WI38 (cell line): ENCODE results near the gene IKZF3.
"Not testable (repeated sequence)": the region's sequence is repeated elsewhere in the genome, so short reads cannot be mapped to it uniquely, and the experiment has no call there.

ENCODE experiments used
- H3K4me3 ChIP-seq: 2 replicates; pipeline ENCODE4 v1.5.1; 2011; ENCODE audit warnings: low read depth, mild to moderate bottlenecking, control low read depth, low read length
- TF ChIP-seq, protein P1 (sequence below): IDR thresholded peaks from 2 replicates; pipeline ENCODE4 v1.5.1; 2012; ENCODE audit warnings: low read depth, mild to moderate bottlenecking, control low read depth, low read length

IKZF3 gene

DNA sequence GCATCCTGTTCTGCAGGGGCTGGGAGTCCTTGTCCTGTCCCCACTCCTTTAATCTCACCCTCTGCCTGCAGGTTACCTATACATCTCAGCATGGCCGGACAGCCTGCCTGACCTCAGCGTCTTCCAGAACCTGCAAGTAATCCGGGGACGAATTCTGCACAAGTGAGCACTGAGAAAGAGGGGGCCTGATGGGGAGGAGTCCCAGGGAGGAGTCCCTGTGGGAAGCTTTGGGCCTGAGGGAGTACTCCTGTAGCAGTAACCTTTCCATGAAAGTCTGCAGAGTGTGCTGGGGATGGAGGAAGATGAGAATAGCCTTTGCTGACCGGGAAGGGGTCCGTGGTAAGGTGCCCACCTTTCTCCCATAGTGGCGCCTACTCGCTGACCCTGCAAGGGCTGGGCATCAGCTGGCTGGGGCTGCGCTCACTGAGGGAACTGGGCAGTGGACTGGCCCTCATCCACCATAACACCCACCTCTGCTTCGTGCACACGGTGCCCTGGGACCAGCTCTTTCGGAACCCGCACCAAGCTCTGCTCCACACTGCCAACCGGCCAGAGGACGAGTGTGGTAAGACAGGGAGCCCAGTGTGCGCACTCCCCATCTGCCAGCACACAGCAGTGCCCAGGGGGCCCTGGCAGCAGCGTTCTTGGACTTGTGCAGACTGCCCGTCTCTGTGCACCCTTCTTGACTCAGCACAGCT lies 148.6 kb downstream of the IKZF3 start:
- TF ChIP-seq, protein P1, sequence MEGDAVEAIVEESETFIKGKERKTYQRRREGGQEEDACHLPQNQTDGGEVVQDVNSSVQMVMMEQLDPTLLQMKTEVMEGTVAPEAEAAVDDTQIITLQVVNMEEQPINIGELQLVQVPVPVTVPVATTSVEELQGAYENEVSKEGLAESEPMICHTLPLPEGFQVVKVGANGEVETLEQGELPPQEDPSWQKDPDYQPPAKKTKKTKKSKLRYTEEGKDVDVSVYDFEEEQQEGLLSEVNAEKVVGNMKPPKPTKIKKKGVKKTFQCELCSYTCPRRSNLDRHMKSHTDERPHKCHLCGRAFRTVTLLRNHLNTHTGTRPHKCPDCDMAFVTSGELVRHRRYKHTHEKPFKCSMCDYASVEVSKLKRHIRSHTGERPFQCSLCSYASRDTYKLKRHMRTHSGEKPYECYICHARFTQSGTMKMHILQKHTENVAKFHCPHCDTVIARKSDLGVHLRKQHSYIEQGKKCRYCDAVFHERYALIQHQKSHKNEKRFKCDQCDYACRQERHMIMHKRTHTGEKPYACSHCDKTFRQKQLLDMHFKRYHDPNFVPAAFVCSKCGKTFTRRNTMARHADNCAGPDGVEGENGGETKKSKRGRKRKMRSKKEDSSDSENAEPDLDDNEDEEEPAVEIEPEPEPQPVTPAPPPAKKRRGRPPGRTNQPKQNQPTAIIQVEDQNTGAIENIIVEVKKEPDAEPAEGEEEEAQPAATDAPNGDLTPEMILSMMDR = no peak
- H3K4me3 ChIP-seq = no peak overlapping the region

DNA sequence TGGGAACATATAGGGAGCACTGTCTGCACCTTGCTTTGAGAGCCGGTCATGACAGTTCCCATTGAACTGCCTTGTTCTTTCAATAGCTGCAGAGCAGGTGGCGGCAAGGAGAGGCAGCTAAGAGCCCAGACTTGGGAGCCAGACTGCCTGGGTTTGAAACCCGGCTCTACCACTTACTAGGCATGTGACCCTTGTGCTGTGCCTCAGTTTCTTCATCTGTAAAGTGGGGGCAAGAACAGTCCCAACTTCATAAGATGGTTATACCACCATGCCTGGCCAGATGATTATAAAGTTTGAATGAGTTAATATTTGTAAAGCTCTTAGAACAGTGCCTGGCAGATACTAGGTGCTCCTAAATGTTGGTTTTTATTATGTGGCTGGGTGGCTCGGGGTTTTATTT lies 149.9 kb downstream of the IKZF3 start:
- no peak overlapping the region for H3K4me3 ChIP-seq
- TF ChIP-seq, protein P1 = no peak

DNA sequence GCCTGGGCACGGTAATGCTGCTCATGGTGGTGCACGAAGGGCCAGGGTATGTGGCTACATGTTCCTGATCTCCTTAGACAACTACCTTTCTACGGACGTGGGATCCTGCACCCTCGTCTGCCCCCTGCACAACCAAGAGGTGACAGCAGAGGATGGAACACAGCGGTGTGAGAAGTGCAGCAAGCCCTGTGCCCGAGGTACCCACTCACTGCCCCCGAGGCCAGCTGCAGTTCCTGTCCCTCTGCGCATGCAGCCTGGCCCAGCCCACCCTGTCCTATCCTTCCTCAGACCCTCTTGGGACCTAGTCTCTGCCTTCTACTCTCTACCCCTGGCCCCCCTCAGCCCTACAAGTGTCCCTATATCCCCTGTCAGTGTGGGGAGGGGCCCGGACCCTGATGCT lies 152.3 kb downstream of the IKZF3 start:
- TF ChIP-seq, protein P1 = no peak
- H3K4me3 ChIP-seq = no peak overlapping the region

DNA sequence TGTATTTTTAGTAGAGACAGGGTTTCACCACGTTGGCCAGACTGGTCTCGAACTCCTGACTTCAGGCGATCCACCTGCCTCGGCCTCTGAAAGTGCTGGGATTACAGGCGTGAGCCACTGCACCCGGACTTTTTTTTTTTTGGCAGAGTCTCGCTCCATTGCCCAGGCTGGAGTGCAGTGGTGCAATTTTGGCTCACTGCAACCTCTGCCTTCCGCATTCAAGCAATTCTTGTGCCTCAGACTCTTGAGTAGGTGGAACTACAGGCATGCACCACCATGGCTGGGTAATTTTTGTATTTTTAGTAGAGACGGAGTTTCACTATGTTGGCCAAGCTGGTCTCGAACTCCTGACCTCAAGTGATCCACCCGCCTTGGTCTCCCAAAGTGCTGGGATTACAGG lies 153.0 kb downstream of the IKZF3 start:
- not testable (repeated sequence) for H3K4me3 ChIP-seq

DNA sequence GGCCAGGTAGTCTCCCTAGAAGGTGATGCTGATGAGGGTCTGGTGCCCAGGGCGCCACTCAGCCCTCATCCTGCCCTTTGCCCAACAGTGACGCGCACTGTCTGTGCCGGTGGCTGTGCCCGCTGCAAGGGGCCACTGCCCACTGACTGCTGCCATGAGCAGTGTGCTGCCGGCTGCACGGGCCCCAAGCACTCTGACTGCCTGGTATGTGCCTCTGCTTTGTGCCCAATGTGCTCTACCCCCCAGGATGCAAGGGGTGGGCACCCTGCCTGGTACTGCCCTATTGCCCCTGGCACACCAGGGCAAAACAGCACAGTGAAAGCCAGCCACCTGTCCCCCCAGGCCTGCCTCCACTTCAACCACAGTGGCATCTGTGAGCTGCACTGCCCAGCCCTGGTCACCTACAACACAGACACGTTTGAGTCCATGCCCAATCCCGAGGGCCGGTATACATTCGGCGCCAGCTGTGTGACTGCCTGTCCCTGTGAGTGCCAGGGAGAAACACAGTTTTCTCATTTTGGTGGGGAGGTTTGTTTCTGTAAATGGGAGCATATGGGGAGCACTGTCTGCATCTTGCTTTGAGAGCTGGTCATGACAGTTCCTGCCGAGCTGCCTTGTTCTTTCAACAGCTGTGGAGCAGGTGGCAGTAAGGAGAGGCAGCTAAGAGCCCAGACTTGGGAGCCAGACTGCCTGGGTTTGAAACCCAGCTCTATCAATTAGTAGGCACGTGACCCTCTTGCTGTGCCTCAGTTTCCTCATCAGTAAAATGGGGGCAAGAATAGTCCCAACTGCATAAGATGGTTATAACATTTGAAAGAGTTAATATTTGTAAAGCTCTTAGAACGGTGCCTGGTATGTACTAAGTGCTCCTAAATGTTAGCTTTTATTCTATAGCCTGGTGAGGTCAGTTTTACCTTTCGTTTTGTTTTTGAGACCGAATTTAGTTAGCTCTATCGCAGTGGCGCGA lies 153.8 kb downstream of the IKZF3 start:
- TF ChIP-seq, protein P1 = no peak

DNA sequence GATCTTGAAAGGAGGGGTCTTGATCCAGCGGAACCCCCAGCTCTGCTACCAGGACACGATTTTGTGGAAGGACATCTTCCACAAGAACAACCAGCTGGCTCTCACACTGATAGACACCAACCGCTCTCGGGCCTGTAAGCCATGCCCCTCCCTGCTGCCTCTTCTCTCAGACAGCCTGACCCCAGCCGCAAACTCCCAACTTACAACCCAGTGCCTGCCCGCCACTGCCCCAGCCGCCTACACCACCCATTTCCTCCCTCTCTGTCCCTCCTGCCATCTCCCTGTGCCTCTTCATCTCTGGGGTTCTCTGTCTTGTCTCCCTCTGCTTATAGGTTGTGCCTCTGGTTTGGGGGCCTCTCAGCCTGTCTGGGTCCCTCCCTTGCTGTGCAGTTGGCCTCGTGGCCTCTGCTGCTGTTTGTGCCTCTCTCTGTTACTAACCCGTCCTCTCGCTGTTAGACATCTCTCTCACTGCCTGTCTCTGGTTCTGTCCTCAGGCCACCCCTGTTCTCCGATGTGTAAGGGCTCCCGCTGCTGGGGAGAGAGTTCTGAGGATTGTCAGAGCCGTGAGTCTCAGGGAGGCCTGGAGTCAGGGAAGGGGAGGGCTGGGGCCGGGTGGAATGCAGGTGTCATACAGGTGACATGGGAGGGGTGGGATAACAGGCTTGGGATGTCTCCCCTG lies 154.7 kb downstream of the IKZF3 start:
- H3K4me3 ChIP-seq = no peak overlapping the region
- TF ChIP-seq, protein P1 = no peak

More for the DNA sequence above, 153.8 kb downstream of the IKZF3 start:
- H3K4me3 ChIP-seq = no peak overlapping the region
